GM18499 (cell line): ENCODE measurements around the gene SLC38A10.
A peak's percentile ranks its signal among the peaks of the same experiment; 100 is the strongest.

Source experiments
- ATAC-seq: cut with Tn5 transposase; IDR thresholded peaks from one replicate; pipeline ENCODE4 v1.9.1; 2021; ENCODE audit warnings: moderate number of reproducible peaks; ENCODE audit not compliant: insufficient read depth, unreplicated experiment

SLC38A10 gene

GRCh38 chr17:81301195-81302144 lies 6.4 kb upstream of the SLC38A10 start:
- ATAC-seq: no peak

GRCh38 chr17:81300586-81301155 lies 5.6 kb upstream of the SLC38A10 start:
- ATAC-seq: no peak

- no peak for ATAC-seq
These were observed 4.9 kb upstream of the SLC38A10 start for GRCh38 chr17:81299846-81300585.

- no peak for ATAC-seq
These were observed 4.1 kb upstream of the SLC38A10 start for GRCh38 chr17:81298991-81299738.

- no peak for ATAC-seq
These were observed 3.4 kb upstream of the SLC38A10 start for GRCh38 chr17:81298325-81298990.

- peak; percentile 15 for ATAC-seq
These were observed 722 bp upstream of the SLC38A10 start for GRCh38 chr17:81295676-81296381.

- ATAC-seq: no peak
These were observed 536 bp downstream of the SLC38A10 start for GRCh38 chr17:81294512-81295030.

GRCh38 chr17:81292450-81292849 lies 2.7 kb downstream of the SLC38A10 start:
- ATAC-seq: no peak

- ATAC-seq: no peak
These were observed 3.4 kb downstream of the SLC38A10 start for GRCh38 chr17:81291662-81292061.

GRCh38 chr17:81290230-81290629 lies 4.9 kb downstream of the SLC38A10 start:
- ATAC-seq: no peak

GRCh38 chr17:81289627-81290026 lies 5.5 kb downstream of the SLC38A10 start:
- no peak for ATAC-seq

GRCh38 chr17:81288715-81289114 lies 6.4 kb downstream of the SLC38A10 start:
- no peak for ATAC-seq

- ATAC-seq: no peak
These were observed 7.2 kb downstream of the SLC38A10 start for GRCh38 chr17:81287741-81288430.

- no peak for ATAC-seq
These were observed 8.0 kb downstream of the SLC38A10 start for GRCh38 chr17:81287152-81287551.

GRCh38 chr17:81286491-81287145 lies 8.5 kb downstream of the SLC38A10 start:
- ATAC-seq: no peak

GRCh38 chr17:81285894-81286293 lies 9.2 kb downstream of the SLC38A10 start:
- ATAC-seq: no peak

GRCh38 chr17:81285179-81285878 lies 9.8 kb downstream of the SLC38A10 start:
- no peak for ATAC-seq
